Activated CD8-positive, alpha-beta memory T cell treated with anti-CD3 and anti-CD28 coated beads for 24 hours (primary cell): ENCODE data around the gene IDS.
"Not testable (repeated sequence)": the region's sequence is repeated elsewhere in the genome, so short reads cannot be mapped to it uniquely, and the experiment has no call there.

Source experiments
- DNase-seq: peaks from one replicate; pipeline ENCODE4 v3.0.0-alpha.2; 2020

IDS gene

GRCh38 chrX:149497054-149497453 lies 8.1 kb downstream of the IDS start:
- no peak for DNase-seq

DNA sequence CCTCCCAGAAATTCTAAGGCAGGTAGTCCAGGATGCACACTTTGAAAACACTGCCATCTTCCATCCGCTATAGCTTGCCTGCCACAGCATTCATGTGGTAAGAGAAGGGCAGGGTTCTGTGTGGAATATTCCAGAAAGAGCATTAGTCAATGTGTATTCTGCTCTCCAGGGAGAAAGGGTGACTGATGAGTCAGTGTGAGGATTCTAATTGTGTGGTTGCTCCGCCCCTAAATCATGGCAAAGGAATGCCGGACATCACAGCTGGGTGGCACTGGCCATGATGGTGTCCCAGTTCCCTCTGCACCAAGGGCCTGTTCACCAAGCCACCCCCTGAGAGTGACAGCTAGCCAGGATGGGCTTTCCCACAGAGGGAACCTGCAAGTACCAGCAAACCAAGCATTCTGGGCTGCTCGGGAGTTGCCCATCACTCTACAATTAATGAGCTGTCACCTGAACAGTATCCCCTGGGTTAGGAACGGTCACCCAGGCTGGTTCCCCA lies 9.5 kb downstream of the IDS start:
- no peak for DNase-seq

DNA sequence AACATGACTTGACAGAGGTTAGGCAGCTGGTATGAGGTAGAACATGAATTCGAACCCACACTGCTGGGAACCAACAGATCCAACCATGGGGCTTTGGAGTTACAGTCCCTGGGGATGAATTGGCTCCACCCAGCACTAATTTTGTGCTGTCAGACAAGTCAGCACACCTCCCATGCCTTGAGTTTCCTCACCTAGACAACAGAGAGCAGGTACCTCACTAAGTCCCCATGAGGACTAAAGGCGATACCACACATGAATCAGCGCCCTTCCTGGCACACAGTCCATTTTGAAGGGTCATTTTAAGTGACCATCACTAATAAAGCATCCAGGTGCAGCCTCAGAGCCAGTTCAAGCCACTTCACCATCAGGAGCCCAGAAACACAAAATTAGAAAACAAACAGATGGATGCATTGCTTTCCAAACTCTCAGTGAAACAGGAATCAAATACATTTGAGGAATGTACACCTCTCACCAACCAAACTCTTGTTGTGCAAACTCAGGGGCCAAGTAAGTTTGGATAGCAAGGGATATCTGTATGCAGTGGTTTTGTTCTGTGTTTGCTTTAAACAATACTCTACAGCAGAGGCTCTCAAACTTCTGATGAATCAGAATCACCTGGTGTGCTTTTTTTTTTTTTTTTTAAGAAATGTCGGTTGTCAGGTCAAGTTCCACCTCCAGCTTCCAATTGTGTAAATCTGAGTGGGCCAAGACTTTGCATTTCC lies 10.1 kb downstream of the IDS start:
- DNase-seq = peak; percentile 26

GRCh38 chrX:149493567-149494562 lies 11.2 kb downstream of the IDS start:
- DNase-seq = peak; percentile 50

- no peak for DNase-seq
These were observed 13.3 kb downstream of the IDS start for GRCh38 chrX:149491812-149492211.

- DNase-seq = no peak
These were observed 15.0 kb downstream of the IDS start for GRCh38 chrX:149490100-149490499.

DNA sequence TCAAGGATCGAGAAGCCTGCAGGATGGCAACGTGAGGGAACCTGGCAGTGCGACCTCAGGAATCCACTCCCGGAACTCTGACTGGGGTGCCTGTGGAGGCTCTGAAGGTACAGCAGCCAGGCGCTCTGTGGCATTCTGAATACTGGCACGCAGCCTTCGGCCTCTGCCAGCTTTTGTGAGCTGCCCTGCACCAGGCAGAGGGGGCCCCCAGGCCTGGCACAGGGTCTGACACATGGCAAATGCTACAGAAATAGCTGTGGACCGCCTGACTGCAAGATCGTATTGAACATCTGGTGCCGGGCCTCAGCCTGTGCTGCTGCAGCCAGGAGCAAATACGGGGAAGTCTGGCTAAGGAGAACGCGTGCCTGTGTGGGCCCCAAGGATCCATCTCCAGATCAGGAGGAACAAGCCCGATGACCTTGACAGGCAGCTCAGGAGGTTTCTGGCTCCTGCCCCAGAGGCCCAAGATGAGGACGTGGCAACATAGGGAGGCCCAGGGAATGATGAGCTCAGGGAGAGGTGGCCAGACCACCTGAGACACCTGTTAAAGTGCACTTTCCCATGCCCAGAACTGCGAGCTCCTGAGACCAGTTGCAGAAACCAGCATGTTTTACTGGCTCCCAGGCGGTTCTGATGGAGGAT lies 16.6 kb downstream of the IDS start:
- DNase-seq = peak; percentile 48

- not testable (repeated sequence) for DNase-seq
These were observed 17.1 kb downstream of the IDS start for GRCh38 chrX:149488008-149488407.

GRCh38 chrX:149487292-149487691 lies 17.8 kb downstream of the IDS start:
- no peak for DNase-seq

- DNase-seq = no peak
These were observed 28.6 kb downstream of the IDS start for GRCh38 chrX:149476513-149476912.

DNA sequence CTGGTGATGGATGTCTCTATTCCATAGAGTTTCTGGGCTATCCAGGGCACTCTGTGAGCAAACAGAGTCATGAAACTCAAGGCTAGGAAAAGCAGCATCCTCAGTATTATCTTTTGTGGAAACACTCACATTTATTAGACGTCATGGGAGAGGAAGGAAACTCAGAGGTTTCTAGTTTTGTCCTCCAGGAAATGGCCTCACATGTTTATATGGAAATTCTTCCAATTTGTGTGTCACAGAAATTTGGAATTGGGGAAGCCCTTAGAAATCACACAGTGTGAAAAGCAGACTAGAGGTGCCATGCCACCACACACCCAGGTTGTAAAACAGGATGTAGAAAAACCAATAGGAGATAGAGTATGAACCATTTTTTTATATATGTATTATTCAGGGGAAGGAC lies 31.1 kb downstream of the IDS start:
- no peak for DNase-seq

DNA sequence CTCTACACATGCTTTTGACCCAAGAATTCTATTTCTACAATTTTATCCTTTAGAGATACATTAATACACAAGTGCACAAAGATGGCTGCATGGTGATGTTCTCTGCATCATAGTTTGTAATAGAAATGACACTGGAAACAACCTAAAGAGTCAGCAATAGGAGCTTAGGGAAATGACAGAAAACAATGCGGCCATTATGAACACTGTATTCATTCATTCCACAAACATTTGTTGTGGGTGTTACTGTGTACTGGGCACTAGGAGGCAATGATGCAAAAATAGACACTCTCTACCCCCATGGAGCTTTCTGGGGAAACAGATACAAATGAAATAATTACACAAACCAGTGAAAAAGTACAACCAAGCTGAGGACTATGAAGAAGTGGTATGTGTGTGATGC lies 32.0 kb downstream of the IDS start:
- DNase-seq = no peak

DNA sequence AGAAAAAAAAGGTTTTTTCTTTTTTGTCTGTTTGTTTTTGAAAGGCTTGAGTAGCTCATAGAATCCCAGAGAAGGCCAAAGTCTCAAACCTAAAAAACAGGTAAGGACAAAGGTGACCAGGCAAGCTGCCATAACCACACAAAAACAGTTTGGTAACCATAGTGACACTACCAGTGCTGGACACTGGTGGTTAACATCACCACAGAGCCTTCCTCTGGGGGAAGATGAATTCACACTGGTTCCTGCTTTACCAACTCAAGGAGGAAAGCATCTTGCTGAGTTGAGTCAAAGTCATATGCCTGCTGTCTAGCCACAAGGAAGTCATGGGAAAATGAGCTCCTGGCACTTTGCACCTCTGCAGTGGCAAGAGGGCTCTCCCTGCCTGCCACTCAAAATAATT lies 32.5 kb downstream of the IDS start:
- DNase-seq = no peak

- DNase-seq = no peak
These were observed 33.7 kb downstream of the IDS start for GRCh38 chrX:149471397-149471796.

- peak; percentile 88 for DNase-seq
These were observed 34.2 kb downstream of the IDS start for GRCh38 chrX:149470955-149471354.

GRCh38 chrX:149469406-149469805 lies 35.7 kb downstream of the IDS start:
- no peak for DNase-seq

GRCh38 chrX:149467920-149468319 lies 37.2 kb downstream of the IDS start:
- no peak for DNase-seq

- no peak for DNase-seq
These were observed 37.6 kb downstream of the IDS start for GRCh38 chrX:149467461-149467860.

- DNase-seq = no peak
These were observed 42.3 kb downstream of the IDS start for GRCh38 chrX:149462849-149463248.

GRCh38 chrX:149461746-149462145 lies 43.4 kb downstream of the IDS start:
- DNase-seq = no peak

DNA sequence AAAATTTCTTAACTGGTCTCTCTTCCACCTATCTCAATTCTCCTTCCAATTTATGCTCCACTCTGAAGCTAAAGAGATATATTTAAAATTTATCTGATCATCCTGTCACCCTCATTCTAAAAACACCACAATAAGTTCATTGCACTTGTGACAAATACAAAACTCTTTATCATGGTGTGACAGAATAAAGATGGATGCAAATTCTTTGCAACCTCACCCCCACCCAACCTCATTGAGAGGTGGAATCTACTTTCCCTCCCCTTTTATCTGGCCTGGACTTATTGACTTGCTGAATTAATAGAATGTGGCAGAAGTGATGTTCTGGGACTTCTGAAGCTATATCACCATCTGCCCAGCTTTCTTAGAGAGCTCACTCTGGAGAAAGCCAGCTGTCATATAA lies 46.5 kb downstream of the IDS start:
- no peak for DNase-seq

- DNase-seq = no peak
These were observed 48.4 kb downstream of the IDS start for GRCh38 chrX:149456476-149457245.

GRCh38 chrX:149455934-149456333 lies 49.2 kb downstream of the IDS start:
- DNase-seq = no peak
